A673 (cell line): Measurements from ENCODE around the gene ABCA7.

Source experiments
- CTCF ChIP-seq: fragments of 300-800, 200-600 bp; sonication (generic); conservative IDR thresholded peaks from 2 replicates; pipeline ENCODE4 v1.5.1; 2017; ENCODE audit warnings: low read depth, mild to moderate bottlenecking, antibody characterized with exemption, low read length, moderate library complexity, mixed read lengths
- EZH2 ChIP-seq: fragments of 200-600 bp; sonication (generic); IDR thresholded peaks from 2 replicates; pipeline ENCODE4 v1.6.1; 2017; ENCODE audit warnings: borderline replicate concordance, low read depth, mild to moderate bottlenecking, mixed read lengths, antibody characterized with exemption, low read length; ENCODE audit not compliant: poor library complexity, severe bottlenecking

DNA sequence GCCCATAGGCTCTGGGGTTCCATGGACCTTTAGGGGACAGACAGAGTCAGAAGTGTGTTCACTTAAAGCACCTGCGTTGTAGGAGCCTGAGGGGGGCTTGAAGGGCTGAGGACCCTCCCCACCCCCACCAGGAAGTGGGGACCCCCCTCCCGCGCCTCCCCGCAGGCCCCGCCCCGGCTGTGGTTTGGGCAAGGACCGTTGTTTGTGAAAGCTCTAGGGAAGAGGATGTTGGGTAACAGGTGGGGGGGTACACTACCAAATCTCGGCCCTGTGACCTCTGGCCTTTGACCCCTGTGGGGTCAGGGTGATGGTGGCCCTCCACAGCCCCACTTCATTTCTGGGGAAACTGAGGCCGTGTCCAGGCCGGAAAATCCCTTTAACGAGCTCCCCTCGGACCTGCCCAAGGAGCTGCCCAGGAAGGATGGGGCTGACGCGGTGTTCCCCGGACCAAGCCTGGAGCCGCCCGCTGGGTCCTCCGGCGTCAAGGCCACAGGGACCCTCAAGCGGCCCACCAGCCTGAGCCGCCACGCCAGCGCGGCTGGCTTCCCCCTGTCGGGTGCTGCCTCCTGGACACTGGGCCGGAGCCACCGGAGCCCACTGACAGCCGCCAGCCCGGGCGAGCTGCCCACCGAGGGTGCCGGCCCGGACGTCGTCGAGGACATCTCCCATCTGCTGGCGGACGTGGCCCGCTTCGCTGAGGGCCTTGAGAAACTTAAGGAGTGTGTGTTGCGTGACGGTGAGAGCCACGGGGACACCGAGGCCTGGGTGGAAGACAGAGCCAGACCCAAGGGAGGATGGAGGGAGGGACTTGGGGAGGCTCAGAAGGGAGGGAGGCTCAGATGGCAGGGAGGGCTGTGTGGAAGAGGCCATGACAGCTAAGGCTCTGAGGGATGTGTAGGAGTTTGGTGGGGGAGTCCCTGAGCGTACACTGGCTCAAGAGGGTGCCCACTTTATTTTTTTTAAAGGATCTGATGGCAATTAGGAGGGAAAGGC lies 28.4 kb downstream of the ABCA7 start:
- TF ChIP-seq CTCF (no peak), EZH2 (no peak)
